ENCODE data around the gene GLOD4.

GLOD4 gene

DNA sequence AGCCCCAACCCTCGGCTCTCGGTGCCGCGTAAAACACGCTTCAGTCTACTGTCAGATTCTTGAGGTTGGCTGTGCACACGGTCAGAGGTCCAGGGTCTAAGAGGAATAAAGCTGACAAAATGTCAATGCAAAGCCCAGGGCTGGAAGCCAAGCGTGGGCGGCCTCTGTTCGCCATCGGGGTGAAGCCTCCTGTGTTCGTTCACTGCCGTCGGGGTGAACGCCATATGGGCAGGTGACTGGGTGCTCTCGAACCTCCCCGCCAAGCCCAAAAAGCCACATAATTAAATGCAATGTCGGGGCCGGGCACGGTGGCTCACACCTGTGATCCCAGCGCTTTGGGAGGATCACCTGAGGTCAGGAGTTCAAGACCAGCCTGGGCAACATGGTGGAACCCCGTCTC lies 44.7 kb upstream of the GLOD4 start:
- Histone ChIP-seq H3K4me1 (ENCODE audit: control insufficient read depth, low read depth, low read length) (no peaks in the 10 kb centered on the region), H2AK5ac (ENCODE audit: low read length) (no peak overlapping the region), H3K36me3 (ENCODE audit: control insufficient read depth, insufficient read depth, low read length) (peaks cover 17% of the 10 kb centered on the region), H2BK120ac (ENCODE audit: low read depth, low read length) (no peak overlapping the region), H2BK15ac (replicated peaks; ENCODE audit: low read depth) (no peak overlapping the region), H2BK5ac (ENCODE audit: low read length) (no peak overlapping the region), H3K18ac (ENCODE audit: low read length) (no peak overlapping the region), H3K4ac (ENCODE audit: low read depth, low read length) (no peak overlapping the region), H3K9ac (ENCODE audit: low read length) (no peak overlapping the region), H3K4me3 (ENCODE audit: low read length) (no peak overlapping the region), H4K8ac (ENCODE audit: low read depth, low read length) (no peak overlapping the region), H4K5ac (ENCODE audit: low read length) (no peak overlapping the region), H3K27ac (ENCODE audit: low read depth, low read length) (no peak overlapping the region), H3K56ac (ENCODE audit: low read length) (no peak overlapping the region), H3K23ac (ENCODE audit: low read length) (no peak overlapping the region), H3K79me1 (ENCODE audit: low read length) (peaks cover 16% of the 10 kb centered on the region), H3K27me3 (ENCODE audit: insufficient read depth, low read length, poor library complexity) (no peaks in the 10 kb centered on the region), H3K4me2 (ENCODE audit: low read length) (no peak overlapping the region), H3K79me2 (ENCODE audit: control insufficient read depth, insufficient read depth, low read length) (peaks cover 11% of the 10 kb centered on the region)
- DNase-seq = no peak
- WGBS (ENCODE audit: extremely low coverage, insufficient coverage, low lambda C conversion rate) = no CpG with 5 or more reads among the region's 21 CpGs

DNA sequence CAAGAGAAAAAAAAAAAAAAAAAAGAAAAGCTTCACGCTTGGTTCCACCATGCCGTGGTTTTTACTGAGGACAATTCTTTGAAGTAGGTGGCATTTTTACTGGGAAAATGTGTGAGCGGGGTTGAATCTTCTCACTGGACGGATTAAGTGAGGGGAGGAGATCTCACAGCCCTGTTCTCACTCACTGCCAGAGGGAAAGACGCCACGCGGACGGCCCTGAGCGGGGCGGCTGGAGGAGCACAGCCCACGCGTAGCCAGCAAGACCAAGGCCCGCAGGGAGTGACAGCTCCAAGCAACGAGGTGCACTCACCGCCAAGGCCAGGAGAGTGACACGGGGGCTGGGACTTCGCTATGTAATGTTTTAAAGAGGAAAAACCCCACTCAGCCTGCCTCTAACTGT lies 43.1 kb upstream of the GLOD4 start:
- Histone ChIP-seq H3K9ac (ENCODE audit: low read length) (no peak overlapping the region), H4K8ac (ENCODE audit: low read depth, low read length) (no peak overlapping the region), H2BK5ac (ENCODE audit: low read length) (no peak overlapping the region), H3K36me3 (ENCODE audit: control insufficient read depth, insufficient read depth, low read length) (peaks cover 18% of the 10 kb centered on the region), H3K27me3 (ENCODE audit: insufficient read depth, low read length, poor library complexity) (no peaks in the 10 kb centered on the region), H3K4me2 (ENCODE audit: low read length) (no peak overlapping the region), H2AK5ac (ENCODE audit: low read length) (no peak overlapping the region), H3K79me1 (ENCODE audit: low read length) (peaks cover 16% of the 10 kb centered on the region), H3K27ac (ENCODE audit: low read depth, low read length) (no peak overlapping the region), H3K4me3 (ENCODE audit: low read length) (no peak overlapping the region), H3K56ac (ENCODE audit: low read length) (no peak overlapping the region), H3K18ac (ENCODE audit: low read length) (no peak overlapping the region), H2BK15ac (replicated peaks; ENCODE audit: low read depth) (no peak overlapping the region), H4K5ac (ENCODE audit: low read length) (no peak overlapping the region), H2BK120ac (ENCODE audit: low read depth, low read length) (no peak overlapping the region), H3K4ac (ENCODE audit: low read depth, low read length) (no peak overlapping the region), H3K79me2 (ENCODE audit: control insufficient read depth, insufficient read depth, low read length) (peaks cover 7% of the 10 kb centered on the region), H3K4me1 (ENCODE audit: control insufficient read depth, low read depth, low read length) (no peaks in the 10 kb centered on the region), H3K23ac (ENCODE audit: low read length) (no peak overlapping the region)
- WGBS (ENCODE audit: extremely low coverage, insufficient coverage, low lambda C conversion rate) = no CpG with 5 or more reads among the region's 17 CpGs
- no peak for DNase-seq

DNA sequence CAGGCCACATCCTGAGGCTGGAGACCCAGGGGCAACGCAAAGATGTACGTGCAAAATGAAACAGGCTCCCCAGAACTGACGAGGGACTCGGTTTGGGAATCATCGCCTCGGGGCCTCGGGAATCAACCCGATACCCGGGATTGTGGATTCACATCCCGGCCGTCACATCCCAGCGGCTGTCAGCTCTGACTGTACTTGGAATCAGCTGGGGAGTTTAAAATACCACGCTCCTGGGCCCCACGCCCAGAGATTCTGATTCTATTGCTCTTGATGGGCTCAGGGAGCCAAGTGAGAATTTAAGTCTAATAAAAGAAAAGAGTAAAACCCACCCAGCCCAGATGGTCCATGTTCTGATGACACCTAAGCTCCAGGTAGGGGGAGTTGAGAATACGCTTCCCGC lies 42.3 kb upstream of the GLOD4 start:
- Histone ChIP-seq H2BK5ac (ENCODE audit: low read length) (no peak overlapping the region), H3K56ac (ENCODE audit: low read length) (no peak overlapping the region), H2BK15ac (replicated peaks; ENCODE audit: low read depth) (no peak overlapping the region), H3K18ac (ENCODE audit: low read length) (no peak overlapping the region), H3K27ac (ENCODE audit: low read depth, low read length) (no peak overlapping the region), H3K4me1 (ENCODE audit: control insufficient read depth, low read depth, low read length) (no peaks in the 10 kb centered on the region), H3K4me3 (ENCODE audit: low read length) (no peak overlapping the region), H3K79me2 (ENCODE audit: control insufficient read depth, insufficient read depth, low read length) (peaks cover 4% of the 10 kb centered on the region), H4K8ac (ENCODE audit: low read depth, low read length) (no peak overlapping the region), H3K79me1 (ENCODE audit: low read length) (peaks cover 14% of the 10 kb centered on the region), H4K5ac (ENCODE audit: low read length) (no peak overlapping the region), H3K4ac (ENCODE audit: low read depth, low read length) (no peak overlapping the region), H2AK5ac (ENCODE audit: low read length) (no peak overlapping the region), H3K9ac (ENCODE audit: low read length) (no peak overlapping the region), H3K36me3 (ENCODE audit: control insufficient read depth, insufficient read depth, low read length) (peaks cover 21% of the 10 kb centered on the region), H3K23ac (ENCODE audit: low read length) (no peak overlapping the region), H2BK120ac (ENCODE audit: low read depth, low read length) (no peak overlapping the region), H3K27me3 (ENCODE audit: insufficient read depth, low read length, poor library complexity) (no peaks in the 10 kb centered on the region), H3K4me2 (ENCODE audit: low read length) (no peak overlapping the region)
- WGBS (ENCODE audit: extremely low coverage, insufficient coverage, low lambda C conversion rate) = no CpG with 5 or more reads among the region's 16 CpGs
- DNase-seq = no peak

DNA sequence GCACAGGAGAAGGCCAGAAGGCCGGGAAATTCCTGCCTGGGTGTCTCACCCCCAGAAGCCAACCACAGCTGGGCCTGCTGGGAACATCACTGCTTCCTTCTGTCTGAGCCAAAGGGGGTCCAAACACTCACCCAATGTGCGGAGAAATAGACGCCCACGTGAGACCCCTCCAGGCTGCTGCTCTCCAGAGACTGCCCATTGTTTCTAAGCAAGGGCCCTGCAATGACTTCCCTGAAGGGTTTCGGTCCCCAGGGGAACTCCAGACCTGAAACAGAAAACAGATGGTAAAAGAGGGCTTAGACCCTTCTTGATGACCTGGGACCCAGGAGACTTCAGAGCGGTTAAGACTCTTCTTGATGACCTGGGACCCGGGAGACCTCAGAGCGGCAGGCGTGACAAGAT lies 41.4 kb upstream of the GLOD4 start:
- no CpG with 5 or more reads among the region's 9 CpGs for WGBS (ENCODE audit: extremely low coverage, insufficient coverage, low lambda C conversion rate)
- Histone ChIP-seq H4K5ac (ENCODE audit: low read length) (no peak overlapping the region), H3K36me3 (ENCODE audit: control insufficient read depth, insufficient read depth, low read length) (peaks cover 24% of the 10 kb centered on the region)

DNA sequence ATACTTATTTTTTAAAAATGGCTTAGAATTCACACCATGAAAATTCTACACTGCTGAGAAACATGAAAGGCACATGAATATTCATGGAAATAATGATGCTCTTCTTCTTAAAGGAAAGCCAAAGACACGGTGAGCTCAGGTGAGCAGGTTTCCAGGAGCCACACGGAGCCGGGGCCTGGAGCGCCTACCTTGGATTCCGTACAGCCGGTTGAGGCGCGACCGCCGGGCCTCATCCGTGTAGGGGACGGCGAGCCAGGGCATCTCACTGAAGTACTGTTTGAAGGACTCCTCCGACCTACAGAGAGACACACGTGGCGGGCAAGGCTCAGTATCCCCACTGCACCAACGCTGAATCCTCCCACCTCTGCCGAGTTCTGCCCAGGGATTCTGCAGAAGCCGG lies 37.2 kb upstream of the GLOD4 start:
- no peak for DNase-seq
- peaks cover 28% of the 10 kb centered on the region for H3K36me3 ChIP-seq (ENCODE audit: control insufficient read depth, insufficient read depth, low read length)
- no peak overlapping the region for H3K4ac ChIP-seq (ENCODE audit: low read depth, low read length)
- H3K18ac ChIP-seq (ENCODE audit: low read length) = no peak overlapping the region
- H3K27ac ChIP-seq (ENCODE audit: low read depth, low read length) = no peak overlapping the region
- no peak overlapping the region for H2BK120ac ChIP-seq (ENCODE audit: low read depth, low read length)
- H4K5ac ChIP-seq (ENCODE audit: low read length) = no peak overlapping the region
- no peak overlapping the region for H3K4me3 ChIP-seq (ENCODE audit: low read length)
- H2AK5ac ChIP-seq (ENCODE audit: low read length) = no peak overlapping the region
- no peak overlapping the region for H2BK5ac ChIP-seq (ENCODE audit: low read length)
- H3K27me3 ChIP-seq (ENCODE audit: insufficient read depth, low read length, poor library complexity) = no peaks in the 10 kb centered on the region
- no CpG with 5 or more reads among the region's 19 CpGs for WGBS (ENCODE audit: extremely low coverage, insufficient coverage, low lambda C conversion rate)
- peaks cover 3% of the 10 kb centered on the region for H3K79me1 ChIP-seq (ENCODE audit: low read length)
- no peak overlapping the region for H3K4me2 ChIP-seq (ENCODE audit: low read length)
- no peaks in the 10 kb centered on the region for H3K4me1 ChIP-seq (ENCODE audit: control insufficient read depth, low read depth, low read length)
- no peak overlapping the region for H4K8ac ChIP-seq (ENCODE audit: low read depth, low read length)
- no peak overlapping the region for H3K23ac ChIP-seq (ENCODE audit: low read length)
- H3K9ac ChIP-seq (ENCODE audit: low read length) = no peak overlapping the region
- H2BK15ac ChIP-seq (replicated peaks; ENCODE audit: low read depth) = no peak overlapping the region
- H3K56ac ChIP-seq (ENCODE audit: low read length) = no peak overlapping the region
- no peaks in the 10 kb centered on the region for H3K79me2 ChIP-seq (ENCODE audit: control insufficient read depth, insufficient read depth, low read length)

More for the DNA sequence above, 41.4 kb upstream of the GLOD4 start:
- Histone ChIP-seq H2BK15ac (replicated peaks; ENCODE audit: low read depth) (no peak overlapping the region), H3K27ac (ENCODE audit: low read depth, low read length) (no peak overlapping the region), H2AK5ac (ENCODE audit: low read length) (no peak overlapping the region), H3K4me2 (ENCODE audit: low read length) (no peak overlapping the region), H3K56ac (ENCODE audit: low read length) (no peak overlapping the region), H3K79me1 (ENCODE audit: low read length) (peaks cover 14% of the 10 kb centered on the region), H2BK120ac (ENCODE audit: low read depth, low read length) (no peak overlapping the region), H2BK5ac (ENCODE audit: low read length) (no peak overlapping the region), H3K23ac (ENCODE audit: low read length) (no peak overlapping the region), H4K8ac (ENCODE audit: low read depth, low read length) (no peak overlapping the region), H3K18ac (ENCODE audit: low read length) (no peak overlapping the region), H3K4me3 (ENCODE audit: low read length) (no peak overlapping the region), H3K79me2 (ENCODE audit: control insufficient read depth, insufficient read depth, low read length) (peaks cover 4% of the 10 kb centered on the region), H3K9ac (ENCODE audit: low read length) (no peak overlapping the region), H3K4ac (ENCODE audit: low read depth, low read length) (no peak overlapping the region), H3K27me3 (ENCODE audit: insufficient read depth, low read length, poor library complexity) (no peaks in the 10 kb centered on the region), H3K4me1 (ENCODE audit: control insufficient read depth, low read depth, low read length) (no peaks in the 10 kb centered on the region)
- no peak for DNase-seq

DNA sequence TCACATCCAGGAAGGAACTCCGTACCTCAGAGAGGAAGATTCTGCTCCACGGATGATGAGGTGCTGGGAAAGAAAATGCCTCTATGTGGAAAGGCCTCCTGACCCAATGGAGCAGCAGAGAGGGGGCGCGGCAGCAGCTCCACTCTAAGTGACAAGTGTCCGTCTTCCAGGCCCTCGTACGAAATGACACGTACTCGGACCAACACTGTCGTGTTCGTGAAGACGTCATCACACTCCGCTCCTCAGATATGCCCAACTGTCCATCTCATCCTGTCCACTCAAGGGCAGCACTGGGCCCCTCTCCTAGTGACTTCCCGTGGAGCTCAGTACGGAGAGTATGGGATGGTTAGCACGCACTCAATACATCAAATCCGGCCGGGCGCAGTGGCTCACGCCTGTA lies 32.3 kb upstream of the GLOD4 start:
- Histone ChIP-seq H3K79me2 (ENCODE audit: control insufficient read depth, insufficient read depth, low read length) (peaks cover 5% of the 10 kb centered on the region), H3K27me3 (ENCODE audit: insufficient read depth, low read length, poor library complexity) (no peaks in the 10 kb centered on the region), H3K4me1 (ENCODE audit: control insufficient read depth, low read depth, low read length) (no peaks in the 10 kb centered on the region), H3K18ac (ENCODE audit: low read length) (no peak overlapping the region), H3K4me3 (ENCODE audit: low read length) (no peak overlapping the region), H4K8ac (ENCODE audit: low read depth, low read length) (no peak overlapping the region), H3K56ac (ENCODE audit: low read length) (no peak overlapping the region), H2AK5ac (ENCODE audit: low read length) (no peak overlapping the region), H2BK5ac (ENCODE audit: low read length) (no peak overlapping the region), H3K9ac (ENCODE audit: low read length) (no peak overlapping the region), H3K4me2 (ENCODE audit: low read length) (no peak overlapping the region), H2BK15ac (replicated peaks; ENCODE audit: low read depth) (no peak overlapping the region), H2BK120ac (ENCODE audit: low read depth, low read length) (no peak overlapping the region), H3K36me3 (ENCODE audit: control insufficient read depth, insufficient read depth, low read length) (peaks cover 21% of the 10 kb centered on the region), H3K4ac (ENCODE audit: low read depth, low read length) (no peak overlapping the region), H3K27ac (ENCODE audit: low read depth, low read length) (no peak overlapping the region), H3K23ac (ENCODE audit: low read length) (no peak overlapping the region), H3K79me1 (ENCODE audit: low read length) (peaks cover 13% of the 10 kb centered on the region), H4K5ac (ENCODE audit: low read length) (no peak overlapping the region)
- no CpG with 5 or more reads among the region's 20 CpGs for WGBS (ENCODE audit: extremely low coverage, insufficient coverage, low lambda C conversion rate)
- DNase-seq = no peak
